ENCODE data around the gene TMEM154.

DNA sequence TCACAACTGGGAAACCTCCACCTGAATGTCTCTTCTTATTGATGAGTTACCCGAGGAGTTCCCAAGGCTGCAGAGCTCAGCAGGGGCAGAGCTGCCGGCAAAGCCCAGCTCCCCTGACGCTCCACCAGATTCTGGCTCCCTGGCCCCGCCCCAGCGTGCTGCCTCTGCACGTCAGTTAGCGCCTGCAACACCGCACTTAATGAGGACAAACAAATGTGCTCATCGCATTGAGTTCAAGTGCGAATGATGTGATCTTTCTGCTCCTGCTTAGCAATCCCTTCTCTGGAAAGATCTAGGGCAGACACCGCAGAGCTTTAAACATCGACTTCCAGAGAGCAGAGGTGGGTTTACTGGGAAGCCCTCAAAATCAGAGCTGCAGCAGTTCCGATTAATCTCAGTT lies 88.4 kb downstream of the TMEM154 start:
- TF ChIP-seq, protein P1, sequence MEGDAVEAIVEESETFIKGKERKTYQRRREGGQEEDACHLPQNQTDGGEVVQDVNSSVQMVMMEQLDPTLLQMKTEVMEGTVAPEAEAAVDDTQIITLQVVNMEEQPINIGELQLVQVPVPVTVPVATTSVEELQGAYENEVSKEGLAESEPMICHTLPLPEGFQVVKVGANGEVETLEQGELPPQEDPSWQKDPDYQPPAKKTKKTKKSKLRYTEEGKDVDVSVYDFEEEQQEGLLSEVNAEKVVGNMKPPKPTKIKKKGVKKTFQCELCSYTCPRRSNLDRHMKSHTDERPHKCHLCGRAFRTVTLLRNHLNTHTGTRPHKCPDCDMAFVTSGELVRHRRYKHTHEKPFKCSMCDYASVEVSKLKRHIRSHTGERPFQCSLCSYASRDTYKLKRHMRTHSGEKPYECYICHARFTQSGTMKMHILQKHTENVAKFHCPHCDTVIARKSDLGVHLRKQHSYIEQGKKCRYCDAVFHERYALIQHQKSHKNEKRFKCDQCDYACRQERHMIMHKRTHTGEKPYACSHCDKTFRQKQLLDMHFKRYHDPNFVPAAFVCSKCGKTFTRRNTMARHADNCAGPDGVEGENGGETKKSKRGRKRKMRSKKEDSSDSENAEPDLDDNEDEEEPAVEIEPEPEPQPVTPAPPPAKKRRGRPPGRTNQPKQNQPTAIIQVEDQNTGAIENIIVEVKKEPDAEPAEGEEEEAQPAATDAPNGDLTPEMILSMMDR (optimal IDR thresholded peaks at IDR 0.05 in 1 of 3, IDR thresholded peaks at IDR 0.05 in 1 of 3, conservative IDR thresholded peaks at IDR 0.05 in 1 of 3; ENCODE audit: extremely low read depth in 1 of 3, insufficient read depth in 2 of 3, low read length in 3 of 3), result no peak
- TF ChIP-seq EZH2 (IDR thresholded peaks at IDR 0.05; ENCODE audit: low read length), result no peak
